BLaER1 treated with 17β-estradiol and CSF1 and Interleukin-3, amounts not matched to agents 10 nM and 100 nM (cell line): Measurements from ENCODE around the gene GRM4.
A peak's percentile ranks its signal among the peaks of the same experiment; 100 is the strongest.

Experiments used
- H3K27ac ChIP-seq, 11 experiments: shearing (Covaris generic); formaldehyde crosslinking; 2 replicates each; pipeline ENCODE4 v1.8.1; 2022
- H3K27me3 ChIP-seq, 11 experiments: shearing (Covaris generic); formaldehyde crosslinking; 2 replicates each; pipeline ENCODE4 v1.8.1; 2022
- H3K36me3 ChIP-seq, 11 experiments: shearing (Covaris generic); formaldehyde crosslinking; 2 replicates each; pipeline ENCODE4 v1.8.1; 2022
- H3K4me1 ChIP-seq, 10 experiments: shearing (Covaris generic); formaldehyde crosslinking; 2 replicates each; pipeline ENCODE4 v1.8.1; 2022
- H3K4me2 ChIP-seq, 11 experiments: shearing (Covaris generic); formaldehyde crosslinking; 2 replicates each; pipeline ENCODE4 v1.8.1; 2022
- H3K4me3 ChIP-seq, 10 experiments: shearing (Covaris generic); formaldehyde crosslinking; 2 replicates each; pipeline ENCODE4 v1.8.1; 2022
- H3K9ac ChIP-seq, 11 experiments: shearing (Covaris generic); formaldehyde crosslinking; 2 replicates each; pipeline ENCODE4 v1.8.1; 2022
- H3K9me3 ChIP-seq, 11 experiments: shearing (Covaris generic); formaldehyde crosslinking; replicated peaks in 1 of 11; 2 replicates each; pipeline ENCODE4 v1.8.1; 2022
- H4K20me1 ChIP-seq, 11 experiments: shearing (Covaris generic); formaldehyde crosslinking; 2 replicates each; pipeline ENCODE4 v1.8.1; 2022
- Cebpa-rat ChIP-seq, 11 experiments: shearing (Covaris generic); IDR thresholded peaks; 2 replicates each; pipeline ENCODE4 v1.8.1; 2022

The GRM4 gene

GRCh38 chr6:33990061-33990541 is 155.8 kb downstream of the GRM4 start:
- H3K4me2 ChIP-seq = no peak overlapping the region
- H3K27ac ChIP-seq = no peak overlapping the region
- H3K9ac ChIP-seq = no peak overlapping the region
- TF ChIP-seq Cebpa-rat (IDR thresholded peaks at IDR 0.05) = no peak
- H4K20me1 ChIP-seq = no peaks in the 10 kb centered on the region
- H3K9me3 ChIP-seq = no peaks in the 10 kb centered on the region
- no peaks in the 10 kb centered on the region for H3K36me3 ChIP-seq
- peaks cover 0 to 8% (median 3%) of the 10 kb centered on the region in 10 experiments; a peak in 11 of 20 replicates for H3K4me1 ChIP-seq
- no peak overlapping the region for H3K4me3 ChIP-seq
- no peaks in the 10 kb centered on the region for H3K27me3 ChIP-seq

DNA sequence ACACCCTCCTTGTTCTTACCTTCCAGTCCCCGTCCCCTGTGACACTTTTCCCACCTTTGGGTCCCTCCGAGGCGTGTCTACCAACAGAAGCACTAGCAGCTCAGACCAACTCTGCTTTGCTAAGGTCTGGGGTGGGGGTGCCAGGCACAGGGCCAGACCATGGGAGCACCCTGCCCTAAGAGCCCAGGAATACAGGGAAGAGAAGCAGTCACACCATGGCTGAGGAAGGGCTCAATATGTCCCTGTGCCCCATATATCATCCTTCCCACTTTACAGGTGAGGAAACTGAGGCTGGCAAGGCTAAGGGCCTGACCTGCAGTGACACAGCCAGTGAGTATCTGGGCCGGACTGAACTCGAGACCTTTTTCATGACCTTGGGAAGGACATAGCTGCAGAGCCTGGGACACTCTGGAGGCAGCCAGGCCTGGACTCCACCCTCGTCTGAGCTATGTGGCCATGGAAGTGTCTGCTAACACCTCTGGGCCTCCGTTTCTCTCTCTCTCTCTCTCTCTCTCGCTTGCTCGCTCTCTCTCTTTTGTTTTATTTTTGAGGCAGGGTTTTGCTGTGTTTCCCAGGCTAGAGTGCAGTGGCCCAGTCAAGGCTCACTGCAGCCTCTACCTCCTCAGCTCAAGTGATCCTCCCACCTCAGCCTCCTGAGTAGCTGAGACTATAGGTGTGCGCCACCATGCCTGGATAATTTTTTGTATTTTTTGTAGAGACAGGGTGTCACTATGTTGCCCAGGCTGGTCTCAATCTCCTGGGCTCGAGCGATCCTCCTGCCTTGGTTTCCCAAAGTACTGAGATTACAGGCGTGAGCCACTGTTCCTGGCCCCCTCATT is 156.7 kb downstream of the GRM4 start:
- Histone ChIP-seq H3K9ac (no peak overlapping the region), H3K27me3 (no peaks in the 10 kb centered on the region), H3K36me3 (no peaks in the 10 kb centered on the region)

DNA sequence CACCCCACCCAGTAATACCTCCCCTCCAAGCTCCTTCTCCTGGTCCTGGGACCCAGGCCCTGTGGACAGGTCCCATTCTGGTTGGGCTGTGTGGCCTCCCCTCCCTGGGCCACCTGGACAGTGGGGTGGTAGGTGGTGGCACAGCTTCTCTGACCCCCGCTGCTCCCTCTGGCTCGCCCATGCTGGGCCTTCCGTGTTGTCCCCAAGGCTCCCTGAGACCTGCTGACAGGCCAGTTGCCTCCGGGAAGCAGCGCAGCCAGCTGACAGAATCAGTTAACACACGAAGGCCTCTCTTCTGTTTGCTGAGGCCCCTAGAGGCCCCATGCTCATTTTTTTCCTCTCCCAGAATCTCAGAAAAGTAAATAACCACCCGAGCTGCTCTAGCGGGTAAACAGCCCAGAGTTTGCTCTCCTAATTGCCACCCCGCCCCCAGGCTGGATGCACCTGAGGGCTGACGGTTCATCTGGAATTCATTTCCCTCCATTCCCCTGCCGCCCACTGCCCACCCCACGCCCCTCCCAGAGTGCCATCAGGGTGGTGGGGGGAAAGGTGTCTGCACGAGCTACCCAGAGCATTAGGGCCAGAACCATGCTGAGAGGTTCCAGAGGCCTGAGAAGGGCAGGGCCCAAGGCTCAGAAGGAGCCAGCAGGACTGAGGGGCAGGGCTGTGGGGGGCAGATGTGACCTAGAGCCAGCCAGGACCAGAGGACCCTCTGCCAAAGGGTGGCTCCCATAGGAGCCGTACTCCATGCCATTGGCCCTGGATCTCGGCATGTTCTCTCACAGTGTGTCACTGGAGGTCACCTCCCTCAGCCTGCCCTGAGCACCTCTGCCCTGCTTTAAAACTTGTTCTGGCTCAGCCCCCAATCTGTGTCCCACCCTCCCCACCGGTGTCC is 157.5 kb downstream of the GRM4 start:
- Histone ChIP-seq H3K4me2 (peak overlapping the region in 2 of 11 experiments; percentile 15 to 16; a peak in 1 of 22 replicates), H3K36me3 (no peaks in the 10 kb centered on the region), H3K9me3 (no peaks in the 10 kb centered on the region), H3K27ac (no peak overlapping the region), H4K20me1 (no peaks in the 10 kb centered on the region), H3K4me3 (no peak overlapping the region), H3K27me3 (no peaks in the 10 kb centered on the region), H3K4me1 (peaks cover 4 to 22% (median 9%) of the 10 kb centered on the region in 10 experiments; a peak in 17 of 20 replicates), H3K9ac (no peak overlapping the region)
- TF ChIP-seq Cebpa-rat (IDR thresholded peaks at IDR 0.05) = no peak

More for the DNA sequence above, 156.7 kb downstream of the GRM4 start:
- Histone ChIP-seq H3K4me1 (peaks cover 0 to 16% (median 3%) of the 10 kb centered on the region in 10 experiments; a peak in 12 of 20 replicates), H3K27ac (no peak overlapping the region), H3K9me3 (no peaks in the 10 kb centered on the region), H4K20me1 (no peaks in the 10 kb centered on the region), H3K4me2 (no peak overlapping the region), H3K4me3 (no peak overlapping the region)
- no peak for TF ChIP-seq Cebpa-rat (IDR thresholded peaks at IDR 0.05)

DNA sequence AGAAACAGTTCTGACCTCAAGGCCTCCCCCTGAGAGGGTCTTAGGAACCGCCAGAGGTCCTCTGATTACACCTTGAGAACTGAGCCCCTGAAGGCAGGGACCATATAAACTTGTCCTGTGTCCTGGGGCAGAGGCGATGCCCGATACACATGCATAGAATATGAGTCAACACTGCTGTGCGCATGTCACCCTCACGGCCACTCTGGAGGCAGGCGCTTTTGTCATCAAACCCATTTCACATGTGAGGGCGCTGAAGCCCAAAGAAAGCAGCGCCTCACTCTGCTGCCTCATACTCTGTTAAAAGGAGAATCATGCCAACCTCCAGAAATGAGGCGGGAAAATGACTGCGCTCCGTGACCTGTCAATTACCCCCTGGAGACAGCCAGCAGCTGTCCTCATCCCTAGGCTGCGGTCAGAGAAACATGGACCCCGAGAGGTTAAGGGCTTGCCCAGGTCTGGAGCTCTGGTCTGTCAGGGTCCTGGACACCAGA is 158.3 kb downstream of the GRM4 start:
- Histone ChIP-seq H3K27me3 (no peaks in the 10 kb centered on the region), H3K4me1 (peaks cover 11 to 22% (median 15%) of the 10 kb centered on the region in 10 experiments; a peak in 18 of 20 replicates), H3K4me2 (no peak overlapping the region), H3K27ac (no peak overlapping the region), H4K20me1 (no peaks in the 10 kb centered on the region), H3K36me3 (no peaks in the 10 kb centered on the region), H3K9me3 (no peaks in the 10 kb centered on the region), H3K4me3 (no peak overlapping the region), H3K9ac (no peak overlapping the region)
- no peak for TF ChIP-seq Cebpa-rat (IDR thresholded peaks at IDR 0.05)

DNA sequence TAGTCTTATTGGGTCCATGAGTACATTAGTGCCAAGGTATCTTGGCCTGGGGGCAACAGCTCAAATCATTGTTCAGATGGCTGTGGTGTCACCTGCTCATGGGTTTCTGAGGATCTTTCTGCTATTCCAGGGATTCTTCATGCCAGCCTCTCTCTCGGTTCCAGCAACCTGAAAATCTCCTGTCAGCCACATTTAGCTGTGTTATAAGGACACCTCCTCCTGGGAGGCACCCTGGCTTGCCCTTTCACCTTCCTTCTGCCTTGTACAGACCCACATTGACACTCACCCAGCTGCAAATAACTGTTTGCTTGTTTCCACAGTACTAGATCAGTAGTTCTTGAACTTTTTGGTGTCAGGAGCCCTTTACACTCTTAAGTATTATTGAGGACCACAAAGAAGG is 159.9 kb downstream of the GRM4 start:
- Histone ChIP-seq H3K4me3 (no peak overlapping the region), H4K20me1 (no peaks in the 10 kb centered on the region), H3K36me3 (no peaks in the 10 kb centered on the region), H3K4me2 (no peak overlapping the region), H3K27ac (no peak overlapping the region), H3K9me3 (no peaks in the 10 kb centered on the region), H3K9ac (no peak overlapping the region), H3K4me1 (peaks cover 11 to 22% (median 16%) of the 10 kb centered on the region in 10 experiments; a peak in 18 of 20 replicates), H3K27me3 (no peaks in the 10 kb centered on the region)
- no peak for TF ChIP-seq Cebpa-rat (IDR thresholded peaks at IDR 0.05)

DNA sequence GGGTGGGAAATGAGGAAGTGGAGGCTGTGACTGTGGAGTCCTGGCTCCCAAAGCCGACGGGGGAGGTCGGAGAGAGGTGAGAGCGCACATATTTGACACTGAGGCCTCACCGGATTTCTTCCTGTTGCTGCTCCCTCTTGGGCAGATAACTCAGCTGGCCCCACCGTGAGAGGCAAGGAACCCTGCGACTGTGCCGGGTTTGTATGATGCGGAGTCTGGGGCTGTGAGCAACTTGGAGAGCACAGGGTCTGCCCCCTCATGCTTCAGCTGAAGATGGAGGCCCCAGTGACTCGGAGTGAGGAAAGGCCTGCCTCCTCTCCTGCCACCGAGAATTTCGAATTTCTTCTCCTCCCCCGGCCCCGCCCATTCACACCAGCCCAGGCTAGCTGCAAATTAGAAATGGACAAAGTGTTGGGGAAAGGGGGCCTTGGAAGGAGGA is 160.6 kb downstream of the GRM4 start:
- no peaks in the 10 kb centered on the region for H3K36me3 ChIP-seq
- H3K9me3 ChIP-seq = no peaks in the 10 kb centered on the region
- H3K4me3 ChIP-seq = no peak overlapping the region
- H3K4me2 ChIP-seq = no peak overlapping the region; a peak in 1 of 22 replicates
- H3K4me1 ChIP-seq = peaks cover 11 to 22% (median 16%) of the 10 kb centered on the region in 10 experiments; a peak in 18 of 20 replicates
- no peak overlapping the region for H3K9ac ChIP-seq
- no peaks in the 10 kb centered on the region for H4K20me1 ChIP-seq
- H3K27ac ChIP-seq = no peak overlapping the region
- no peak for TF ChIP-seq Cebpa-rat (IDR thresholded peaks at IDR 0.05)
- no peaks in the 10 kb centered on the region for H3K27me3 ChIP-seq

DNA sequence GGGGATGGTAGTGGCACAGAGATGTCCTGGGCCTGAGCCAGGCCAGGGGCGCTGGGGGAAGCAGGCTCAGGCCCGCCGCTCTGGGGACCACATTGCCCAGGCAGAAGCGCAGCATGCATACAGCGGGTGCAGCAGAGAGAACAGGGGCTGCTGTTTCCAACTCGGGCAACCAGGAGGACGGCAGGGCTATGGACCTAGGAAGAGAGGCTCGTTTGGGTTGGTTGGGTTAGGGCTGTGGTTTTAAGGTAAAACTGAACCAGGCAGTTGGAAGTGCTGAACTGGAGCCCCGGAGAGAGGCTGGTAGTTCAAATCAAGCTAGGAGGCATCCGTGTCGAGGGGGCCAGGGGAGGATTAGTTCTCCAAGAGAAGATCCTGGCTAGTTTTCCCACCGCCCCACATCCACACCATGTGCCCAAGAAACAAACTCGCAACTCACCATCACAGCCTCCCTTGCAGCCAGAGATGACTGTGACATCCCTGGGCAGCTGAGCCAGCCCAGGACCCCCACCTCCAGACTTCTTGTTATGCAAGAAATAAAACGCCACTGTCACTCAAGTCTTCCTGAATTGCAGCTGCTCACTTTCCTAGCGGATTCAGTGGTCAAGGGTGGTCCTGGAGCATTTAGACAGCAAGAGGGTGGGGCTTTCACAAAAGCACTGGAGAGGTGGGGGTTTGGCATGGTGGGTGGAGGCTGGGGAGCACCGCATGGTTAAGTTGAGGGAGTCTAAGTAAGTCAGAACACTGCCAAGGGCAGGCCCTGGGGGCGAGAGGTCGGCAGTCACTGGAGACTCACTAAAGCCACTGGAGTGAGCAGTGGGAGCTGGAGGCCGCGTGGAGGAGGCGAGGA is 161.2 kb downstream of the GRM4 start:
- no peak for TF ChIP-seq Cebpa-rat (IDR thresholded peaks at IDR 0.05)
- Histone ChIP-seq H3K27me3 (no peaks in the 10 kb centered on the region), H3K27ac (no peak overlapping the region), H3K4me3 (no peak overlapping the region), H3K9ac (no peak overlapping the region), H3K4me1 (peaks cover 11 to 22% (median 16%) of the 10 kb centered on the region in 10 experiments; a peak in 18 of 20 replicates), H3K36me3 (no peaks in the 10 kb centered on the region), H3K4me2 (peak overlapping the region in 6 of 11 experiments; percentile 15 to 32 (median 22); a peak in 7 of 22 replicates), H4K20me1 (no peaks in the 10 kb centered on the region), H3K9me3 (no peaks in the 10 kb centered on the region)

DNA sequence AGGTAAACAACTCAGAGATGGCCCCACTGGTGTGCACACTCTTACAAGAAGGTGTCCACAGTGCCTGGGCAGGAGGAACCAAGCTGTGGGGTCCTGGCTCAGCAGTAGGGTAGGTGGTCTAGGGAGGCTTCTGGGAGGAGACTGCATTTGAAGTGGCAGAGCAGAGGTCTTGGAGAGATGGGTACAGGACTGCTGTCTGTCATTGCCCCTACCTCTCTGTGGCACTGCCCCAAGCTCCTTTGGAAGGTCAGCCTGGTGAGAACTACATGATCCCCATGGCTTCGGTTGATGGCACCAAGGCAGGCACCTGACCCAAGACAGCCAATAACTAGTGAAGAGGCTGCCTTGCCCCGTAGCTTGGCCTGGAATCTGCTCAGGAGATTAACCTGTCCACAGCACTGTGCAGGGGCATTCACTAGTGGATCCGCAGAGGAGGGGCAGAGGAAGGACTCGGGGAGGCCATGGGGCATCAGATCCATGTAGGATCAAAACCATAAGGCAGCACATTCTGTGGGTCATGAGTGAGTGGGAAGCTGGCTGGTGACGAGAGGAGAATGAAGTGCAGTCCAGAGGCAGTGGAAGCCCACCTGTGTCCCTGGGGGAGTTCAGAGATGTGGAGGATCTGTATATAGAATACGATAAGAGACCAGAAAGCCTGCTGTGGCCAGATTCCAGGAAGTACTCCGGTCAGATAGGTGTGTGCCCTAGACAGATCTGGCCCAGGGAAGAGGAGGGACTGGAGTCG is 162.0 kb downstream of the GRM4 start:
- Histone ChIP-seq H3K36me3 (no peaks in the 10 kb centered on the region), H3K9me3 (no peaks in the 10 kb centered on the region), H3K27ac (no peak overlapping the region), H4K20me1 (no peaks in the 10 kb centered on the region), H3K4me3 (no peak overlapping the region), H3K9ac (no peak overlapping the region), H3K4me2 (peak overlapping the region in 9 of 11 experiments; percentile 15 to 55 (median 29); a peak in 8 of 22 replicates), H3K27me3 (no peaks in the 10 kb centered on the region), H3K4me1 (peaks cover 11 to 22% (median 16%) of the 10 kb centered on the region in 10 experiments; a peak in 18 of 20 replicates)
- no peak for TF ChIP-seq Cebpa-rat (IDR thresholded peaks at IDR 0.05)
